Loucy (cell line): Measurements from ENCODE around the gene SDCCAG8.
"Not testable (repeated sequence)": the region's sequence is repeated elsewhere in the genome, so short reads cannot be mapped to it uniquely, and the experiment has no call there.

Experiments used
- EZH2phosphoT487 ChIP-seq: fragments of 200-600 bp; IDR thresholded peaks from 2 replicates; pipeline ENCODE4 v1.6.1; 2018; ENCODE audit warnings: antibody characterized with exemption, mild to moderate bottlenecking, moderate library complexity, borderline replicate concordance
- TF ChIP-seq, protein P1 (sequence below): fragments of 200-600 bp; sonication (generic); conservative IDR thresholded peaks from 2 replicates; pipeline ENCODE4 v1.5.1; 2014; ENCODE audit warnings: mild to moderate bottlenecking, antibody characterized with exemption, low read length

DNA sequence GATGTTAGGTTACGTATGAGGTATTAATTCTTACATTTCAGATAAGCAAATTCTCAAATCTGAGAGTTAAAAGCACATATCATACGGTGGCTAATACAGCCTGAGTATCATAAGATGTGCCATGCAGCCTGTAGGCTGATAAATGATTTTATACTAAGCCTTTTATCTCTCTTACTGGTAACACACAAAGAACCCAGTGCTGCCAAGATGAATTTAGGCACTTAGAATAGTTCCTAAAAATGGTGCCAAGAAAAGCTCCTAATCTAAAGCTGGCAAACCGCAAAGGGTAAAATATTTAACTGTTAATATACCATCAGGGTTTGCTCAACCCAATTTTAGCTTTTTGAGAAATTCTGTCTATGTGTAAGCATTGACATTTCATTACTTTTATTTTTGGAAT, 43.9 kb upstream of the SDCCAG8 start:
- TF ChIP-seq, protein P1, sequence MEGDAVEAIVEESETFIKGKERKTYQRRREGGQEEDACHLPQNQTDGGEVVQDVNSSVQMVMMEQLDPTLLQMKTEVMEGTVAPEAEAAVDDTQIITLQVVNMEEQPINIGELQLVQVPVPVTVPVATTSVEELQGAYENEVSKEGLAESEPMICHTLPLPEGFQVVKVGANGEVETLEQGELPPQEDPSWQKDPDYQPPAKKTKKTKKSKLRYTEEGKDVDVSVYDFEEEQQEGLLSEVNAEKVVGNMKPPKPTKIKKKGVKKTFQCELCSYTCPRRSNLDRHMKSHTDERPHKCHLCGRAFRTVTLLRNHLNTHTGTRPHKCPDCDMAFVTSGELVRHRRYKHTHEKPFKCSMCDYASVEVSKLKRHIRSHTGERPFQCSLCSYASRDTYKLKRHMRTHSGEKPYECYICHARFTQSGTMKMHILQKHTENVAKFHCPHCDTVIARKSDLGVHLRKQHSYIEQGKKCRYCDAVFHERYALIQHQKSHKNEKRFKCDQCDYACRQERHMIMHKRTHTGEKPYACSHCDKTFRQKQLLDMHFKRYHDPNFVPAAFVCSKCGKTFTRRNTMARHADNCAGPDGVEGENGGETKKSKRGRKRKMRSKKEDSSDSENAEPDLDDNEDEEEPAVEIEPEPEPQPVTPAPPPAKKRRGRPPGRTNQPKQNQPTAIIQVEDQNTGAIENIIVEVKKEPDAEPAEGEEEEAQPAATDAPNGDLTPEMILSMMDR = not testable (repeated sequence)
- TF ChIP-seq EZH2phosphoT487 = not testable (repeated sequence)
